Neuronal stem cell (in vitro differentiated cells): ENCODE measurements around the gene HNMT.

Experiments used
- DNase-seq: peaks from one replicate; pipeline ENCODE4 v3.0.0-alpha.2; 2013; ENCODE audit warnings: low spot score
- H2AFZ ChIP-seq: one replicate; pipeline ENCODE4 v1.6.1; 2013; ENCODE audit warnings: mild to moderate bottlenecking, low read length, inconsistent platforms
- H2AK5ac ChIP-seq: 2 replicates; pipeline ENCODE4 v1.6.1; 2013; ENCODE audit warnings: low read depth, mild to moderate bottlenecking, inconsistent platforms, low read length, moderate library complexity, mixed read lengths
- H2BK120ac ChIP-seq: 2 replicates; pipeline ENCODE4 v1.6.1; 2013; ENCODE audit warnings: low read depth, mild to moderate bottlenecking, inconsistent platforms, low read length, moderate library complexity, mixed read lengths
- H2BK12ac ChIP-seq: one replicate; pipeline ENCODE4 v1.6.1; 2013; ENCODE audit warnings: low read length, inconsistent platforms
- H2BK15ac ChIP-seq: 2 replicates; pipeline ENCODE4 v1.6.1; 2013; ENCODE audit warnings: mild to moderate bottlenecking, low read length, inconsistent platforms, mixed read lengths
- H2BK5ac ChIP-seq: one replicate; pipeline ENCODE4 v1.6.1; 2013; ENCODE audit warnings: inconsistent platforms, mild to moderate bottlenecking, low read length, moderate library complexity
- H3K14ac ChIP-seq: one replicate; pipeline ENCODE4 v1.6.1; 2013; ENCODE audit warnings: low read length, inconsistent platforms
- H3K18ac ChIP-seq: 2 replicates; pipeline ENCODE4 v1.6.1; 2013; ENCODE audit warnings: low read length, inconsistent platforms
- H3K23ac ChIP-seq: 2 replicates; pipeline ENCODE4 v1.6.1; 2013; ENCODE audit warnings: low read depth, mild to moderate bottlenecking, mixed read lengths, low read length, inconsistent platforms; ENCODE audit not compliant: poor library complexity
- H3K27ac ChIP-seq: replicated peaks from 3 replicates; pipeline ENCODE4 v1.5.1; 2013; ENCODE audit warnings: low read length, inconsistent platforms
- H3K27me3 ChIP-seq, 3 experiments: 2 replicates each; pipeline ENCODE4 v1.6.1; 2013; ENCODE audit warnings: low read length in 3 of 3, mild to moderate bottlenecking in 2 of 3, inconsistent platforms in 1 of 3, low read depth in 1 of 3, mixed read lengths in 1 of 3, moderate library complexity in 1 of 3; ENCODE audit not compliant: control insufficient read depth in 3 of 3, insufficient read depth in 3 of 3
- H3K36me3 ChIP-seq, 2 donors: replicated peaks in 1 of 2; 2 replicates each; pipeline ENCODE4 v1.6.1; 2013; ENCODE audit warnings: low read length in 2 of 2; ENCODE audit not compliant: control insufficient read depth in 2 of 2, insufficient read depth in 2 of 2
- H3K4ac ChIP-seq: 2 replicates; pipeline ENCODE4 v1.6.1; 2013; ENCODE audit warnings: inconsistent platforms, mild to moderate bottlenecking, low read length, moderate library complexity
- H3K4me1 ChIP-seq, 2 donors: 1 replicate in 1 of 2; 2 replicates in 1 of 2; pipeline ENCODE4 v1.6.1; 2013; ENCODE audit warnings: low read length in 2 of 2, low read depth in 1 of 2; ENCODE audit not compliant: control insufficient read depth in 2 of 2, insufficient read depth in 1 of 2
- H3K4me2 ChIP-seq: one replicate; pipeline ENCODE4 v1.6.1; 2013; ENCODE audit warnings: mild to moderate bottlenecking, low read length, inconsistent platforms; ENCODE audit not compliant: insufficient read depth, poor library complexity, severe bottlenecking
- H3K4me3 ChIP-seq, 2 donors: 2 replicates each; pipeline ENCODE4 v1.5.1; 2013; ENCODE audit warnings: low read length in 2 of 2, mild to moderate bottlenecking in 2 of 2, inconsistent platforms in 1 of 2, moderate library complexity in 1 of 2
- H3K79me1 ChIP-seq: one replicate; pipeline ENCODE4 v1.6.1; 2013; ENCODE audit warnings: low read depth, mild to moderate bottlenecking, inconsistent platforms, low read length, moderate library complexity
- H3K9ac ChIP-seq: one replicate; pipeline ENCODE4 v1.6.1; 2013; ENCODE audit warnings: mild to moderate bottlenecking, low read depth, low read length, inconsistent platforms; ENCODE audit not compliant: poor library complexity
- H3K9me3 ChIP-seq, 2 donors: replicated peaks in 1 of 2; 2 replicates each; pipeline versions ENCODE3 to v1.6.1; 2013; ENCODE audit warnings: low read length in 2 of 2, mild to moderate bottlenecking in 2 of 2, inconsistent platforms in 1 of 2, low read depth in 1 of 2, mixed read lengths in 1 of 2, moderate library complexity in 1 of 2; ENCODE audit not compliant: control insufficient read depth in 2 of 2, insufficient read depth in 1 of 2
- H4K8ac ChIP-seq: one replicate; pipeline ENCODE4 v1.6.1; 2013; ENCODE audit warnings: low read depth, mild to moderate bottlenecking, inconsistent platforms, low read length, moderate library complexity
- H4K91ac ChIP-seq: one replicate; pipeline ENCODE4 v1.6.1; 2013; ENCODE audit warnings: low read length, low read depth, mild to moderate bottlenecking, inconsistent platforms; ENCODE audit not compliant: poor library complexity
- WGBS, 2 donors: extraction: QIAGEN DNeasy Blood & Tissue Kit; methylation state at CpG; one replicate each; pipeline ENCODE4 v1.1.7; 2013; ENCODE audit warnings: missing lambda C conversion rate in 2 of 2, mixed read lengths in 1 of 2; ENCODE audit not compliant: insufficient read length in 2 of 2, insufficient replicate concordance in 1 of 2; ENCODE audit errors: extremely low coverage in 2 of 2; 5-methylcytosine and 5-hydroxymethylcytosine counted together

The HNMT gene

GRCh38 chr2:137973280-137973679, 9.0 kb downstream of the HNMT start:
- no peaks in the 10 kb centered on the region for H3K4me1 ChIP-seq
- no peaks in the 10 kb centered on the region for H3K9me3 ChIP-seq
- H3K79me1 ChIP-seq: no peaks in the 10 kb centered on the region
- no peak overlapping the region for H2AFZ ChIP-seq
- no peaks in the 10 kb centered on the region for H3K36me3 ChIP-seq
- no peak overlapping the region for H2BK5ac ChIP-seq
- H2AK5ac ChIP-seq: no peak overlapping the region
- no peak overlapping the region for H3K27ac ChIP-seq
- no peaks in the 10 kb centered on the region for H3K27me3 ChIP-seq
- H2BK15ac ChIP-seq: no peak overlapping the region
- H4K8ac ChIP-seq: no peak overlapping the region
- no peak overlapping the region for H3K4ac ChIP-seq
- no peak overlapping the region for H2BK12ac ChIP-seq
- no peak overlapping the region for H3K4me3 ChIP-seq
- no peak overlapping the region for H4K91ac ChIP-seq
- H2BK120ac ChIP-seq: no peak overlapping the region
- no peak overlapping the region for H3K18ac ChIP-seq
- no peak overlapping the region for H3K4me2 ChIP-seq
- no peak overlapping the region for H3K9ac ChIP-seq
- no peak for DNase-seq
- H3K23ac ChIP-seq: no peak overlapping the region
- no peak overlapping the region for H3K14ac ChIP-seq

- no peak for DNase-seq
- Histone ChIP-seq H3K36me3 (no peaks in the 10 kb centered on the region), H3K27me3 (no peaks in the 10 kb centered on the region), H3K79me1 (no peaks in the 10 kb centered on the region), H2BK15ac (no peak overlapping the region), H2BK120ac (no peak overlapping the region), H3K4me2 (no peak overlapping the region), H2BK12ac (no peak overlapping the region), H4K8ac (no peak overlapping the region), H3K4ac (no peak overlapping the region), H3K4me1 (no peaks in the 10 kb centered on the region), H4K91ac (no peak overlapping the region), H2BK5ac (no peak overlapping the region), H3K27ac (no peak overlapping the region), H2AFZ (no peak overlapping the region), H3K23ac (no peak overlapping the region), H2AK5ac (no peak overlapping the region), H3K18ac (no peak overlapping the region), H3K9ac (no peak overlapping the region), H3K14ac (no peak overlapping the region), H3K4me3 (no peak overlapping the region), H3K9me3 (no peaks in the 10 kb centered on the region)
- no CpG with 5 or more reads among the region's 8 CpGs for WGBS, 2 donors
Measured at GRCh38 chr2:137975280-137976271, 11.3 kb downstream of the HNMT start.

GRCh38 chr2:137976274-137976673, 12.0 kb downstream of the HNMT start:
- Histone ChIP-seq H3K4me1 (no peaks in the 10 kb centered on the region), H3K27me3 (no peaks in the 10 kb centered on the region), H3K27ac (no peak overlapping the region), H3K14ac (no peak overlapping the region), H3K79me1 (no peaks in the 10 kb centered on the region), H4K8ac (no peak overlapping the region), H3K36me3 (no peaks in the 10 kb centered on the region), H2BK5ac (no peak overlapping the region), H2BK12ac (no peak overlapping the region), H3K18ac (no peak overlapping the region), H3K9me3 (no peaks in the 10 kb centered on the region), H2AFZ (no peak overlapping the region), H3K23ac (no peak overlapping the region), H2BK120ac (no peak overlapping the region), H3K4me3 (no peak overlapping the region), H2BK15ac (no peak overlapping the region), H3K4me2 (no peak overlapping the region), H4K91ac (no peak overlapping the region), H2AK5ac (no peak overlapping the region), H3K9ac (no peak overlapping the region), H3K4ac (no peak overlapping the region)
- DNase-seq: no peak
- no CpG with 5 or more reads among the region's 3 CpGs for WGBS, 2 donors

GRCh38 chr2:137977790-137978189, 13.5 kb downstream of the HNMT start:
- no peak overlapping the region for H2AK5ac ChIP-seq
- H3K79me1 ChIP-seq: no peaks in the 10 kb centered on the region
- no peak overlapping the region for H4K91ac ChIP-seq
- no peak overlapping the region for H2BK120ac ChIP-seq
- no peak overlapping the region for H3K4me2 ChIP-seq
- no peak overlapping the region for H3K4me3 ChIP-seq
- no peak overlapping the region for H4K8ac ChIP-seq
- H3K9ac ChIP-seq: no peak overlapping the region
- H3K18ac ChIP-seq: no peak overlapping the region
- H2BK15ac ChIP-seq: no peak overlapping the region
- no peak overlapping the region for H3K4ac ChIP-seq
- H3K9me3 ChIP-seq: no peaks in the 10 kb centered on the region
- no peak overlapping the region for H3K27ac ChIP-seq
- DNase-seq: no peak
- H3K23ac ChIP-seq: no peak overlapping the region
- H3K4me1 ChIP-seq: no peaks in the 10 kb centered on the region
- no peaks in the 10 kb centered on the region for H3K36me3 ChIP-seq
- H2AFZ ChIP-seq: no peak overlapping the region
- H3K27me3 ChIP-seq: no peaks in the 10 kb centered on the region
- no peak overlapping the region for H3K14ac ChIP-seq
- no peak overlapping the region for H2BK12ac ChIP-seq
- no peak overlapping the region for H2BK5ac ChIP-seq
